CD4-positive, alpha-beta T cell (primary cell): ENCODE measurements around the gene ANKRD42. TPM values are rescaled to one million over a fixed set of nuclear protein-coding genes. Genes with fewer than 3 reads are reported as not detected.
A peak's percentile ranks its signal among the peaks of the same experiment; 100 is the strongest.

ENCODE experiments used
- ATAC-seq: fragments of 200-7000 bp; cut with Tn5 transposase; one replicate; pipeline ENCODE4 v1.10.0; 2022; ENCODE audit warnings: mild to moderate bottlenecking; ENCODE audit not compliant: poor library complexity
- CTCF ChIA-PET: fragments of 350-600 bp; sonication (Branson Sonifier 250); formaldehyde crosslinking; loops from one replicate; lab custom pipeline; 2021; ENCODE audit warnings: antibody characterized with exemption, inconsistent platforms; lab: Charles Lee
- POLR2A ChIA-PET: fragments of 350-600 bp; sonication (Branson Sonifier 250); formaldehyde crosslinking; loops from one replicate; lab custom pipeline; 2021; ENCODE audit warnings: antibody characterized with exemption, inconsistent platforms; lab: Charles Lee
- DNase-seq, 14 experiments: peaks; one replicate each; pipeline ENCODE4 v3.0.0-alpha.2; 2013 to 2020; ENCODE audit warnings: mixed read lengths in 2 of 14
- H3K27ac ChIP-seq, 2 donors: one replicate each; pipeline versions ENCODE4 v1.5.1 to v1.7.0; 2013; ENCODE audit warnings: low read length in 2 of 2, low read depth in 1 of 2, mild to moderate bottlenecking in 1 of 2
- H3K27me3 ChIP-seq, 2 experiments: 1 replicate in 1 of 2; 2 replicates in 1 of 2; pipeline versions ENCODE4 v1.6.1 to v1.7.0; 2013; ENCODE audit warnings: low read length in 2 of 2, control low read depth in 1 of 2, mild to moderate bottlenecking in 1 of 2, moderate library complexity in 1 of 2; ENCODE audit not compliant: insufficient read depth in 2 of 2, control insufficient read depth in 1 of 2
- H3K36me3 ChIP-seq: one replicate; pipeline ENCODE4 v1.6.1; 2013; ENCODE audit warnings: low read length, control low read depth; ENCODE audit not compliant: insufficient read depth
- H3K4me1 ChIP-seq: one replicate; pipeline ENCODE4 v1.6.1; 2013; ENCODE audit warnings: low read length, control low read depth; ENCODE audit not compliant: insufficient read depth
- H3K4me3 ChIP-seq: one replicate; pipeline ENCODE4 v1.5.1; 2013; ENCODE audit warnings: mild to moderate bottlenecking, low read length, moderate library complexity
- H3K9me3 ChIP-seq, 2 experiments: 1 replicate in 1 of 2; 2 replicates in 1 of 2; pipeline versions ENCODE4 v1.6.1 to v1.7.0; 2013; ENCODE audit warnings: low read length in 2 of 2, mild to moderate bottlenecking in 2 of 2, control low read depth in 1 of 2, moderate library complexity in 1 of 2; ENCODE audit not compliant: control insufficient read depth in 1 of 2, insufficient read depth in 1 of 2
- H3K27ac Mint-ChIP-seq: one replicate; pipeline ENCODE4 v1.8.0; 2020; ENCODE audit warnings: mixed read lengths
- H3K27me3 Mint-ChIP-seq: one replicate; pipeline ENCODE4 v1.8.0; 2021; ENCODE audit warnings: mixed read lengths
- H3K36me3 Mint-ChIP-seq: one replicate; pipeline ENCODE4 v1.8.0; 2021; ENCODE audit warnings: low read depth, mixed read lengths
- H3K4me1 Mint-ChIP-seq: one replicate; pipeline ENCODE4 v1.8.0; 2021; ENCODE audit warnings: low read depth, mixed read lengths
- H3K4me3 Mint-ChIP-seq: one replicate; pipeline ENCODE4 v1.8.0; 2020; ENCODE audit warnings: mild to moderate bottlenecking, mixed read lengths
- H3K9me3 Mint-ChIP-seq: one replicate; pipeline ENCODE4 v1.8.0; 2020; ENCODE audit warnings: mixed read lengths
- CTCF ChIP-seq: fragments of 200-600 bp; IDR thresholded peaks from one replicate; pipeline ENCODE4 v1.8.0; 2022; ENCODE audit warnings: antibody characterized with exemption, mild to moderate bottlenecking
- intact Hi-C, 2 experiments: fragments of 100-400 bp; cut with DNase I in 1 of 2; cut with micrococcal nuclease in 1 of 2; formaldehyde crosslinking; loops; one replicate each; pipeline versions ENCODE4 v1.15.1 to v1.9.0; 2023 to 2025; cut with DNase I, micrococcal nuclease
- total RNA-seq, 174 experiments: library from RNA in 2 of 174; stranded (reverse) in 2 of 174; gene quantifications; one replicate each; pipeline ENCODE4 v1.2.3 and lab custom pipeline; 2021 to 2026

ANKRD42 gene
- total RNA-seq, 2 experiments from 2014 or later: 8.6 to 10.0 TPM

- TF ChIP-seq CTCF: no peak
- Histone ChIP-seq H3K9me3 (no peaks in the 10 kb centered on the region), H3K4me1 (peaks cover 26% of the 10 kb centered on the region), H3K27me3 (no peaks in the 10 kb centered on the region), H3K36me3 (peaks cover 24% of the 10 kb centered on the region), H3K4me3 (no peak overlapping the region), H3K27ac (peak overlapping the region; percentile 88 to 97)
- ChIA-PET POLR2A (interaction anchor here (0.6 kb wide), 1 partner anchor 62 kb away, joined by 3 read pairs; no protein-coding TSS in a partner anchor), CTCF (no interaction called here)
- intact Hi-C loops: loop anchor here (2.0 to 5.0 kb wide), 3 partner anchors 33 to 291 kb away; partner anchors contain the start of genes DDIAS (in 1 of the 2) and PRCP (in 1 of the 2)
- no peak for ATAC-seq
- H3K36me3 Mint-ChIP-seq: peaks cover 75% of the 10 kb centered on the region
- peaks cover 61% of the 10 kb centered on the region for H3K4me1 Mint-ChIP-seq
- H3K27ac Mint-ChIP-seq: peak overlapping the region; percentile 99
- no peak for DNase-seq
- H3K9me3 Mint-ChIP-seq: no peaks in the 10 kb centered on the region
- H3K27me3 Mint-ChIP-seq: no peaks in the 10 kb centered on the region
- H3K4me3 Mint-ChIP-seq: peak overlapping the region; percentile 99
Observed at GRCh38 chr11:83191986-83192385, 1.5 kb upstream of the ANKRD42 start.

GRCh38 chr11:83192606-83193245 is 786 bp upstream of the ANKRD42 start:
- TF ChIP-seq CTCF: no peak
- peaks cover 68% of the 10 kb centered on the region for H3K36me3 Mint-ChIP-seq
- Histone ChIP-seq H3K27me3 (no peaks in the 10 kb centered on the region), H3K27ac (peak overlapping the region; percentile 88 to 97), H3K9me3 (no peaks in the 10 kb centered on the region), H3K4me3 (peak overlapping the region; percentile 70), H3K4me1 (peaks cover 26% of the 10 kb centered on the region), H3K36me3 (peaks cover 24% of the 10 kb centered on the region)
- CTCF ChIA-PET: interaction anchor here (1.6 kb wide), 1 partner anchor 11 kb away, joined by 4 read pairs; no protein-coding TSS in a partner anchor
- H3K27me3 Mint-ChIP-seq: no peaks in the 10 kb centered on the region
- H3K9me3 Mint-ChIP-seq: no peaks in the 10 kb centered on the region
- peaks cover 64% of the 10 kb centered on the region for H3K4me1 Mint-ChIP-seq
- DNase-seq: no peak
- peak overlapping the region; percentile 99 for H3K27ac Mint-ChIP-seq
- intact Hi-C loops: loop anchor here (1.0 to 5.0 kb wide), 7 partner anchors 31 to 292 kb away; partner anchors contain the start of genes CCDC90B (in 1 of the 2), DDIAS (in 1 of the 2) and PRCP (in 1 of the 2)
- H3K4me3 Mint-ChIP-seq: peak overlapping the region; percentile 99
- no peak for ATAC-seq
- POLR2A ChIA-PET: interaction anchor here (1.0 to 3.3 kb wide), 7 partner anchors 12 to 292 kb away, joined by 4 to 81 read pairs (median 7); partner anchors contain the start of genes CCDC90B, DDIAS, PCF11 and PRCP

GRCh38 chr11:83194281-83195142 is 1.0 kb downstream of the ANKRD42 start:
- H3K9me3 Mint-ChIP-seq: no peaks in the 10 kb centered on the region
- H3K27ac ChIP-seq: peak overlapping the region; percentile 88 to 97
- peak overlapping the region; percentile 99 for H3K27ac Mint-ChIP-seq
- H3K9me3 ChIP-seq: no peaks in the 10 kb centered on the region
- peak; percentile 65 for ATAC-seq
- H3K36me3 Mint-ChIP-seq: peaks cover 56% of the 10 kb centered on the region
- no peaks in the 10 kb centered on the region for H3K27me3 ChIP-seq
- POLR2A ChIA-PET: interaction anchor here (0.5 to 3.3 kb wide), 11 partner anchors 13 to 294 kb away, joined by 3 to 81 read pairs (median 4); partner anchors contain the start of genes DDIAS, PCF11 and PRCP
- peaks cover 24% of the 10 kb centered on the region for H3K36me3 ChIP-seq
- H3K4me3 ChIP-seq: peak overlapping the region; percentile 70
- H3K4me1 Mint-ChIP-seq: peaks cover 60% of the 10 kb centered on the region
- CTCF ChIA-PET: interaction anchor here (0.8 to 1.2 kb wide), 3 partner anchors 109 to 293 kb away, joined by 3 read pairs; partner anchors contain the start of gene DDIAS
- intact Hi-C loops: loop anchor here (1.0 to 5.0 kb wide), 4 partner anchors 54 to 292 kb away; partner anchors contain the start of gene RAB30 (in 1 of the 2)
- peak; percentile 27 to 85 (median 54) for DNase-seq
- H3K4me3 Mint-ChIP-seq: peak overlapping the region; percentile 99
- H3K4me1 ChIP-seq: peaks cover 26% of the 10 kb centered on the region
- TF ChIP-seq CTCF: no peak
- no peaks in the 10 kb centered on the region for H3K27me3 Mint-ChIP-seq
